GM15510 (cell line): ENCODE data around the gene GRAMD1A.
A peak's percentile ranks its signal among the peaks of the same experiment; 100 is the strongest.

Source experiments
- POLR2A ChIP-seq: IDR thresholded peaks from 3 replicates; pipeline ENCODE4 v1.6.1; 2011; ENCODE audit warnings: borderline replicate concordance; ENCODE audit not compliant: insufficient read length; ENCODE audit errors: extremely low read depth

The GRAMD1A gene

GRCh38 chr19:34994286-34994642 lies 5.9 kb upstream of the GRAMD1A start:
- no peak for TF ChIP-seq POLR2A

DNA sequence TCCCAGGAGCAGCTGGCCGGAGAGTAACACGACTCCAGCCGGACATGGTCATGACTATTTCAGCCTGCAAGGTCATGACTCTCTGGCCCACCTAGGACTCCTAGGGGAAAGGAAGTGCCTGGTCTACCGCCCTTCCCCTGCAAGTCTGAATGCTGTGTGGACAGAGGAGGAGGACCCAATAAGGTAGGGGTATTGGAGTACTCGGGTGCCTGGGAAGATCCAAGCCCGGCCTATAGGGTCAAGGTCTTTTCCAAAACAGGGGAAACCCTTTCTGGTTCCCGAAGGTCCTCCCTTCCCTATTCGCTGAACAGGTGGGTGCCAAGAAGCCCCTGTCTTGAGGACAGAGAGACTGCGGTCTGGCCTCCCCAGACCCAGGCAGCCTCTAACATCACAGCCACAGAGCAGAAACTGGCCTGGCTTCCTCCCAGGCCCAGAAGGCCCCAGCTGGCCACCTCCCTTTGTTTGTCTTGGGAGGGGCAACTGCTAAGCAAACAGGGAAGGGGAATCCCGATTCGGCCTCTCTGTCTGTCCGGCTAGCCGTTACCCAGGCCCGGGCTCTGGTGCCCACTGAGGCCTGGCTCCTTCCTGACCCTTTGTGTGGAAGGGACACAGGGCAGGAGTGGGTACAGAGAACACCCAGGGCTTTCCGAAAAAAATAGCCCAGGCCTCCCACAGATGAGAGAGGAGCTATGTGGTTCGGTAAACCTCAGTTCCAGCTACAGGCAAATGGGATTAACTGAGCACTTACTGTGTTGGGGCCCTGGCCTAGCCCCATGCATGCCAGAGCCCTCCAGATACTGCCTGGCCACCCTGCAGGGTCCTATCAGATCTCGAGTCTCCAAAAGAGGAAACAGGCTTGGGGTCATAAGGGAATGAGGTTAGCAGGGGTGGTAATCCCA lies 5.2 kb upstream of the GRAMD1A start:
- TF ChIP-seq POLR2A, result no peak

DNA sequence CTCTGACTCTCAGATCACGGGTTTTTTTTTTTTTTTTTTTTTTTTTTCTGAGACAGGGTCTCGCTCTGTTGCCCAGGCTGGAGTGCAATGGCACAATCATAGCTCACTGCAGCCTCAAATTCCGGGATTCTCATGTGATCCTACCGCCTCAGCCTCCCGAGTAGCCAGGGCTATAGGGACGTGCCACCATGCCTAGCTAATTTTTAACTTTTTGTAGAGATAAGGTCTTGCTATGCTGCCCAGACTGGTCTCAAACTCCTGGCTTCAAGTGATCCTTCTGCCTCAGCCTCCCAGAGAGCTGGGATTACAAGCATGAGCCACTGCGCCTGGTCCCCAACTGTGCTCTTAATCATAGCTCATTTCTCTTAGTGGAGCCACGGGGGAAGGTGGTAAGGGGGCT lies 4.6 kb upstream of the GRAMD1A start:
- no peak for TF ChIP-seq POLR2A

DNA sequence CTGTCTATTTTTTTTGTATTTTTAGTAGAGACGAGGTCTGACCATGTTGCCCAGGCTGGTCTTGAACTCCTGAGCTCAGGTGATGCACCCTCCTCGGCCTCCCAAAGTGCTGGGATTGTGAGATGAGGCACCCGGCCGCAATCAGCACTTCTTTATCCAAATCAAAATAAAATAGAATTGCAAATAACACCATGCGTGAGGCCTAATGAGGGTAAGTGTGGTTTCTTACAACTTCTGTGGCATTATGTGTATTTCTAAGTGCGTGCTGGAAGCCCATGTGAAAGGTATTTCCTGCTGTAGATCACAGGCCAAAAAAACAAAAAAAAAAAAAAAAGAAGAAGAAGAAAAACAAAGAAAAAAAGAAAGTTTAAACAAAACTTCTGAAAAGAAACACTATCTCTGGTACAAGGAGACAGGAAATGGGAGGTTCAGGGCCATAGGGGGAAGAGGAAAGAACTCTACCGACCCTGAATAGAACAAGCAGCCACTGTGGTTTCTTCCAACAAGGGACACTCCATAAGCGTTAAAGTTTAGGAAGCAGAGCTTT lies 3.0 kb upstream of the GRAMD1A start:
- TF ChIP-seq POLR2A, result no peak

DNA sequence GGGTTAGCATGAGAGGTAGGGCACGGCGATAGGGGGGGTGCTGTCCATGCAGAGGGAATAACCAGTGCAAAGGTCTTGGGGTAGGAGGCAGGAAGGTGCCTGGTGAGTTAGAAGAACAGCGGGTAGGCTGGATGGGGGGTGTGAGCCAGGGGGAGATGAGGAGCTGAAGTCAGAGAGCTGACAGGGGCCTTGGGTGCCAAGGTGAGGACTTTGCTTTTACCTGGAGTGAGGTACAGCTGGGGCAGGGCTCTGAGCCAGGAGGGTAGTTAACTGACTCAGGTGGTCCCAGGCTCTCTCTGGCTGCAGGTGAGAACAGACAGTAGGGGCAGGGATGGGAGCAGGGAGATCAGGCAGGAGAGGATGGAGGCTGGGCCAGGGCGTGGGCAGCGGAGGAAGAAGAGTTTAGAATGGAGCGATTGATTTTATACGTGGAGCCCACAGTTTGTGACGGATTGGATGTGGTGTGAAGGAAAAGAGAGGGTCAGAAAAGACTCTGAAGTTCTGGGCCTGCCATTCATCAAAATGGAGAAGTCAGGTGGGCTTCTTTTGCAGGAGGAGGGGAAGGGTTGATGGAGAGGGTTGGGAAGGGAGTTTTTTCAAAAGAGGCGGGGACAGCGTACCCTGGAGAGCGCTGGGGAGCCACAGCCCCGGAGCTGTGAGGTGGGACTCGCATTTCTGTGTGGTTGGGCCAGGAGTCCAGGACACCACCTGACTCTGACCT lies 1.2 kb upstream of the GRAMD1A start:
- no peak for TF ChIP-seq POLR2A

GRCh38 chr19:35000338-35000646 lies 169 bp downstream of the GRAMD1A start:
- peak; percentile 24 for TF ChIP-seq POLR2A

- peak; percentile 39 for TF ChIP-seq POLR2A
Measured at GRCh38 chr19:35000647-35001501, 751 bp downstream of the GRAMD1A start.

- no peak for TF ChIP-seq POLR2A
Measured at GRCh38 chr19:35002037-35002535, 2.0 kb downstream of the GRAMD1A start.

DNA sequence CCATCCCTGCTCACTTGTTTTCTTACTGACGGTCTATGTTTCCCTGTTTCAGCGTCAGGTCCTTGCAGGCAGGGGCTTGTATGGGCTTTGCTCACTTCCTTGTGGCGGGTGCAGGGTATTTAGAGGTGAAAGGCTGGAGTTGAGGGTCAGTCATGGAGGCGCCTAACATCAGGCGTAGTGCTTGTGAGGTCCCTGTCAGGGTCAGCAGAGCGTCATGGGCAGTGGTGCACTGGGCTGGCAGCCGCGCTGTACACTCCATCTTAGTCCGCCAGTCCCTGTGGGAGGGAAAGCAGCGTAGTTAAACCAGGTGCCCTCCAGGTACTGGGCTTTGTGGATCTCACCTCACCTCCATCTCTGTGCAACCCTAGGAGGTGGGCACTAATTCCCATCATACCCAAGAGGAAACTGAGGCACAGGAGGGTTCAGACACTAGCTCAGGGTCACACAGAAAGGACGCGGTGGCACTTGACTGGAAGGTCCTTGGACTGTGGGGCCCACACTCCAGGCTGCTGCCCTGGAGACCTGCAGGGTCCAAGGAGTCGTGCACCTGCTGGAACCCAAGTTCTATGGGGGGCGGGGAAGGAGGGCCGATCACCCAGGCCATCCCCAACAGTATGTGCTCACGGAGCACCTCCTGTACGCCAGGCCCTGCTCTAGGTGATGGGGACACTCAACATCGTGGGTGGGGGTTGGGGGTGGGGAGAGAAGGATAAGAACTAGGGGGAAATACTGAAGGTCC lies 4.6 kb downstream of the GRAMD1A start:
- TF ChIP-seq POLR2A, result no peak

DNA sequence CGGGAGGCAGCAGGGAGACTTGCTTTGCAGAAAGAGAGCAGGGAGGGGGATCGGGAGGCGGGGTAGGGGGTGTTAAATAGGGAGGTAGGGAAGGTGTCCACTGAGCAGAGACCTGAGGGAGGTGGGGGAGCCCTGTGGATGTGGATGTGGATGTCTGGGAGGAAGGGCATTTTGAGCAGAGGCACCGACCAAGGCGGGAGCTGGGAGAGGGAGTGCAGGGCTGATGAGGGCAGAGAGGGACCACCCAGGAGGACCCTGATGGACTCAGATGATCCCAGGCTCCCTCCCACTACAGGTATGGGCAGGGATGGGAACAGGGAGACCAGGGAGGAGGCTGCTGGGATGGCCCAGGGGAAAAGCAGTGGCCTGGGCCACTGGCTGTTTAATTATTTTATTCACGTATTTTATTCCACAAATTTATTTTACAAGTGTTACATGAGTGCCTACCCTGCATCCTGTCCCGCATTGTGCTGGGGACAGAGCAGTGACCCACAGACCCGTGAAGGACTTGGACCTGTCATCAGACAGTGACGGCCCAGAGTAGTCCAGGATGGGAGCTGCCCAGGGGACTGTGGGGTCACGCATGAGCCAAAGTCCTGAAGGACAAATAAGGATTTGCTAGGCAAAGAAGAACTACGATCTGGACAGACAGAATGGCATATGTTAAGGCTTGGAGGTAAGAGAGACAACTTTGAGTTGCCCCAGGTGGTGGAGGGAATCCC lies 5.3 kb downstream of the GRAMD1A start:
- no peak for TF ChIP-seq POLR2A

DNA sequence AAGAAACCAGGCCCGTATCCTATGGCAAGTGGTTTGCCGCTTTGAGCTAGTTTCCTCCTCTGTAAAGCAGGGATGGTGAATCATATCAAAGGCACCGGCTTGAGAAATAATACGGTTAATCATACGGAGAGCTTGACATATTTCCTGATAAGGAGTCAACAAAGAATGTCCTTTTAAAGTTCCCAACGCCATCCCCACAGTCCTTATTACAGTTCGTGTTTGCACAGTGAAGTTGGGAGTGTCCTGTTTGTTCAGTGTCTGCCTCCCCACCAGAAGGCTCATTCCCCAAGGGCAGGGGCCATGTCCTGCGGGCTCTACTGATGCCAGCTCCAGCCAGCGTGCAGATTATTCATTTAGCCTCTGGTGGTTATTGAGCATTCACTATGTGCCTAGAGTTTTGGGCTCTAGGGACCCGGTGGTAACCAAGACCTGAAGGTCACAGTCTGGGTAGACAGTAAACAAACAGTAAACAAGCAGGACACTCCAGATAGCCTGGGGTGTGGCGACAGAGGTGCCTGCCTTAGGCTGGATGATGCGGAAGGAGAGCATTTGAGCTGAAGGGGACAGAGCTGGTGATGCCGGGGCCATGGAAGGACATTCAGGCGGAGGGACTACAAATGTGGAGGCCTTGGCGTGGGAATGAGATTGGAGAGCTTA lies 6.3 kb downstream of the GRAMD1A start:
- no peak for TF ChIP-seq POLR2A

DNA sequence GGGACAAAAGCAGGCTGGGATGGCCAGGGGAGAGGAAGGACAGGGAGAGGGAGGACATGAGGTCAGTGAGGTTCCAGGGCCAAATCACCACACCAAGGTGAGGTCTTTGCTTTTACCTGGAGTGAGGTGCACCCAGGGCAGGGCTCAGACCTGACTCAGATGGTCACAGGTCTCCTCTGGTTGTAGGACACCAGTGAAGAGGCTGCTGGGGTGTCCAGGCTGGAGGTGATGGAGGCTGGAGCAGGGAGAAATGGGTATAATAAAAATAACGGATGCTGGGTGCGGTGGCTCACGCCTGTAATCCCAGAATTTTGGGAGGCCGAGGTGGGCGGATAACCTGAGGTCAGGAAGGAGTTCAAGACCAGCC lies 6.9 kb downstream of the GRAMD1A start:
- no peak for TF ChIP-seq POLR2A

GRCh38 chr19:35008891-35009341 lies 8.8 kb downstream of the GRAMD1A start:
- no peak for TF ChIP-seq POLR2A
